ENCODE data around the gene EIF2AK3.

- no peak for TF ChIP-seq FOXJ3 (CRISPR knock-in tag; IDR thresholded peaks at IDR 0.05)
- no peak for TF ChIP-seq SMC3 (IDR thresholded peaks at IDR 0.05; ENCODE audit: low read depth, low read length)
- TF ChIP-seq CTCF (IDR thresholded peaks at IDR 0.05) = no peak
- TF ChIP-seq POLR2AphosphoS5 (IDR thresholded peaks at IDR 0.05; ENCODE audit: low read depth, low read length) = no peak
- no peak for TF ChIP-seq TAF1 (IDR thresholded peaks at IDR 0.05; ENCODE audit: borderline replicate concordance, low read depth, low read length)
- no peak for TF ChIP-seq EZH2phosphoT487 (IDR thresholded peaks at IDR 0.05; ENCODE audit: borderline replicate concordance, low read depth)
- TF ChIP-seq TEAD4 (IDR thresholded peaks at IDR 0.05; ENCODE audit: borderline replicate concordance, insufficient read depth) = no peak
- TF ChIP-seq REST (IDR thresholded peaks at IDR 0.05; ENCODE audit: low read depth, low read length) = no peak
These were observed 5.8 kb downstream of the EIF2AK3 start for GRCh38 chr2:88621432-88621831.
